ENCODE measurements around the gene FRS3. TPM values are rescaled to one million over a fixed set of nuclear protein-coding genes. Genes with fewer than 3 reads are reported as not detected.
"Not testable (repeated sequence)": the region's sequence is repeated elsewhere in the genome, so short reads cannot be mapped to it uniquely, and the experiment has no call there.

FRS3 gene
- 1 to 10 TPM; 2.6 to 2.9 TPM for total RNA-seq

- H3K36me3 Mint-ChIP-seq (ENCODE audit: low read depth) = no peaks in the 10 kb centered on the region
- H3K27me3 Mint-ChIP-seq = peaks cover 4% of the 10 kb centered on the region
- H3K9me3 Mint-ChIP-seq = no peaks in the 10 kb centered on the region
- peak within 1 kb of the TSS; percentile 84 for H3K4me3 Mint-ChIP-seq
- H3K27ac Mint-ChIP-seq = peak within 1 kb of the TSS; percentile 86
- H3K4me1 Mint-ChIP-seq = peaks cover 9% of the 10 kb centered on the region
- peak; percentile 98 for ATAC-seq (replicated peaks)
Measured at GRCh38 chr6:41779788-41780550, at the start of gene FRS3. FRS3 (minus strand) TSS chr6:41779900; CDS start chr6:41776987, 2,913 bp downstream.

GRCh38 chr6:41826343-41827022, 46.8 kb upstream of the FRS3 start:
- Mint-ChIP-seq H3K27me3 (no peaks in the 10 kb centered on the region), H3K27ac (no peak overlapping the region), H3K36me3 (ENCODE audit: low read depth) (no peaks in the 10 kb centered on the region), H3K4me1 (no peaks in the 10 kb centered on the region), H3K4me3 (no peak overlapping the region), H3K9me3 (no peaks in the 10 kb centered on the region)
- no peak for ATAC-seq (replicated peaks)

GRCh38 chr6:41824571-41825569, 45.2 kb upstream of the FRS3 start:
- no peak overlapping the region for H3K4me3 Mint-ChIP-seq
- no peaks in the 10 kb centered on the region for H3K9me3 Mint-ChIP-seq
- ATAC-seq (replicated peaks) = no peak
- H3K4me1 Mint-ChIP-seq = no peaks in the 10 kb centered on the region
- H3K27me3 Mint-ChIP-seq = no peaks in the 10 kb centered on the region
- H3K36me3 Mint-ChIP-seq (ENCODE audit: low read depth) = no peaks in the 10 kb centered on the region
- no peak overlapping the region for H3K27ac Mint-ChIP-seq

GRCh38 chr6:41823178-41823577, 43.5 kb upstream of the FRS3 start:
- no peaks in the 10 kb centered on the region for H3K9me3 Mint-ChIP-seq
- no peak for ATAC-seq (replicated peaks)
- H3K4me1 Mint-ChIP-seq = no peaks in the 10 kb centered on the region
- no peaks in the 10 kb centered on the region for H3K27me3 Mint-ChIP-seq
- no peaks in the 10 kb centered on the region for H3K36me3 Mint-ChIP-seq (ENCODE audit: low read depth)
- H3K27ac Mint-ChIP-seq = no peak overlapping the region
- no peak overlapping the region for H3K4me3 Mint-ChIP-seq

GRCh38 chr6:41822021-41822420, 42.3 kb upstream of the FRS3 start:
- ATAC-seq (replicated peaks) = no peak
- H3K27me3 Mint-ChIP-seq = no peaks in the 10 kb centered on the region
- H3K4me3 Mint-ChIP-seq = no peak overlapping the region
- no peaks in the 10 kb centered on the region for H3K36me3 Mint-ChIP-seq (ENCODE audit: low read depth)
- no peaks in the 10 kb centered on the region for H3K9me3 Mint-ChIP-seq
- H3K4me1 Mint-ChIP-seq = no peaks in the 10 kb centered on the region
- no peak overlapping the region for H3K27ac Mint-ChIP-seq

- Mint-ChIP-seq H3K27me3 (no peaks in the 10 kb centered on the region), H3K27ac (no peak overlapping the region), H3K9me3 (no peaks in the 10 kb centered on the region), H3K4me1 (no peaks in the 10 kb centered on the region), H3K36me3 (ENCODE audit: low read depth) (no peaks in the 10 kb centered on the region), H3K4me3 (no peak overlapping the region)
- ATAC-seq (replicated peaks) = no peak
Measured at GRCh38 chr6:41821266-41821665, 41.6 kb upstream of the FRS3 start.

- Mint-ChIP-seq H3K4me1 (no peaks in the 10 kb centered on the region), H3K9me3 (no peaks in the 10 kb centered on the region), H3K4me3 (no peak overlapping the region), H3K27me3 (no peaks in the 10 kb centered on the region), H3K27ac (no peak overlapping the region), H3K36me3 (ENCODE audit: low read depth) (no peaks in the 10 kb centered on the region)
- ATAC-seq (replicated peaks) = no peak
Measured at GRCh38 chr6:41818271-41819054, 38.8 kb upstream of the FRS3 start.

GRCh38 chr6:41815587-41815986, 35.9 kb upstream of the FRS3 start:
- no peaks in the 10 kb centered on the region for H3K36me3 Mint-ChIP-seq (ENCODE audit: low read depth)
- H3K4me1 Mint-ChIP-seq = no peaks in the 10 kb centered on the region
- H3K4me3 Mint-ChIP-seq = no peak overlapping the region
- no peak for ATAC-seq (replicated peaks)
- no peaks in the 10 kb centered on the region for H3K27me3 Mint-ChIP-seq
- H3K27ac Mint-ChIP-seq = no peak overlapping the region
- no peaks in the 10 kb centered on the region for H3K9me3 Mint-ChIP-seq

- H3K27ac Mint-ChIP-seq = no peak overlapping the region
- no peaks in the 10 kb centered on the region for H3K27me3 Mint-ChIP-seq
- no peak for ATAC-seq (replicated peaks)
- H3K9me3 Mint-ChIP-seq = no peaks in the 10 kb centered on the region
- no peaks in the 10 kb centered on the region for H3K36me3 Mint-ChIP-seq (ENCODE audit: low read depth)
- H3K4me1 Mint-ChIP-seq = no peaks in the 10 kb centered on the region
- no peak overlapping the region for H3K4me3 Mint-ChIP-seq
Measured at GRCh38 chr6:41814629-41815028, 34.9 kb upstream of the FRS3 start.

GRCh38 chr6:41813956-41814355, 34.3 kb upstream of the FRS3 start:
- H3K4me1 Mint-ChIP-seq = no peaks in the 10 kb centered on the region
- no peaks in the 10 kb centered on the region for H3K9me3 Mint-ChIP-seq
- no peak for ATAC-seq (replicated peaks)
- H3K27me3 Mint-ChIP-seq = no peaks in the 10 kb centered on the region
- no peak overlapping the region for H3K27ac Mint-ChIP-seq
- H3K4me3 Mint-ChIP-seq = no peak overlapping the region
- no peaks in the 10 kb centered on the region for H3K36me3 Mint-ChIP-seq (ENCODE audit: low read depth)

GRCh38 chr6:41813469-41813868, 33.8 kb upstream of the FRS3 start:
- Mint-ChIP-seq H3K27me3 (no peaks in the 10 kb centered on the region), H3K36me3 (ENCODE audit: low read depth) (no peaks in the 10 kb centered on the region), H3K4me3 (no peak overlapping the region), H3K9me3 (no peaks in the 10 kb centered on the region), H3K4me1 (no peaks in the 10 kb centered on the region), H3K27ac (no peak overlapping the region)
- no peak for ATAC-seq (replicated peaks)

- H3K36me3 Mint-ChIP-seq (ENCODE audit: low read depth); H3K4me3 Mint-ChIP-seq; ATAC-seq (replicated peaks): not testable (repeated sequence)
Measured at GRCh38 chr6:41811946-41812345, 32.2 kb upstream of the FRS3 start.

GRCh38 chr6:41811095-41811494, 31.4 kb upstream of the FRS3 start:
- Mint-ChIP-seq H3K4me1 (no peaks in the 10 kb centered on the region), H3K27me3 (no peaks in the 10 kb centered on the region), H3K27ac (no peak overlapping the region), H3K9me3 (no peaks in the 10 kb centered on the region), H3K4me3 (no peak overlapping the region), H3K36me3 (ENCODE audit: low read depth) (no peaks in the 10 kb centered on the region)
- no peak for ATAC-seq (replicated peaks)

More at GRCh38 chr6:41811946-41812345, 32.2 kb upstream of the FRS3 start:
- H3K27ac Mint-ChIP-seq, H3K27me3 Mint-ChIP-seq, H3K4me1 Mint-ChIP-seq, H3K9me3 Mint-ChIP-seq: not testable (repeated sequence)
